Aorta (tissue), 5 donors: Measurements from ENCODE around the gene MACROH2A1. TPM values are rescaled to one million over a fixed set of nuclear protein-coding genes. Genes with fewer than 3 reads are reported as not detected.

Experiments
- ATAC-seq: fragments of 200-7000 bp; cut with Tn5 transposase; one replicate; pipeline ENCODE4 v1.9.1; 2022; ENCODE audit warnings: moderate library complexity; ENCODE audit not compliant: low FRiP score
- DNase-seq, 2 donors: peaks; one replicate each; pipeline ENCODE4 v3.0.0-alpha.2; 2020
- H3K27ac ChIP-seq, 2 donors: one replicate each; pipeline ENCODE4 v1.5.1; 2013; ENCODE audit warnings: low read length in 2 of 2, mild to moderate bottlenecking in 2 of 2, moderate library complexity in 2 of 2, control low read depth in 1 of 2, inconsistent platforms in 1 of 2, low read depth in 1 of 2
- H3K27me3 ChIP-seq, 2 donors: one replicate each; pipeline ENCODE4 v1.6.1; 2013; ENCODE audit warnings: control low read depth in 1 of 2, low read length in 1 of 2, mild to moderate bottlenecking in 1 of 2, moderate library complexity in 1 of 2; ENCODE audit not compliant: insufficient read depth in 2 of 2, control insufficient read depth in 1 of 2
- H3K36me3 ChIP-seq, 2 donors: one replicate each; pipeline ENCODE4 v1.6.1; 2013; ENCODE audit warnings: control low read depth in 1 of 2, low read length in 1 of 2, mild to moderate bottlenecking in 1 of 2; ENCODE audit not compliant: insufficient read depth in 2 of 2, control insufficient read depth in 1 of 2
- H3K4me1 ChIP-seq, 2 donors: one replicate each; pipeline ENCODE4 v1.6.1; 2013; ENCODE audit warnings: low read length in 2 of 2, control low read depth in 1 of 2, mild to moderate bottlenecking in 1 of 2, moderate library complexity in 1 of 2; ENCODE audit not compliant: insufficient read depth in 2 of 2, control insufficient read depth in 1 of 2
- H3K4me3 ChIP-seq, 2 donors: one replicate each; pipeline ENCODE4 v1.5.1; 2013; ENCODE audit warnings: low read length in 2 of 2, control low read depth in 1 of 2, mild to moderate bottlenecking in 1 of 2
- H3K9me3 ChIP-seq: one replicate; pipeline ENCODE4 v1.6.1; 2013; ENCODE audit warnings: mild to moderate bottlenecking, low read length; ENCODE audit not compliant: control insufficient read depth
- WGBS, 2 donors: extraction: QIAGEN DNeasy Blood & Tissue Kit; methylation state at CpG; one replicate each; pipeline ENCODE4 v1.1.7; 2013; 5-methylcytosine and 5-hydroxymethylcytosine counted together
- intact Hi-C, 2 donors: fragments of 100-400 bp; cut with DNase I; formaldehyde crosslinking; loops; one replicate each; pipeline versions ENCODE4 v1.14.2 to v1.15.0; 2022
- polyA plus RNA-seq, 2 donors: library from polyadenylated mRNA; stranded (reverse); fragments of 200-250 nt; gene quantifications; one replicate each; pipeline ENCODE4 v1.2.3, GENCODE V29; 2013
- total RNA-seq, 2 donors: library from RNA; stranded (reverse); fragmentation: NEBNext Ultra II Directional; extraction: Animal tissue kit (Norgen Biotek cat#: 25700); gene quantifications; one replicate each; pipeline ENCODE4 v1.2.1, GENCODE V29; 2021
- donor health status: healthy with polysubstance abuse.
- donor health status: Bipolar disorder and iron deficiency.
- donor health status: DM: no; HTN: no; CAD: no.
- donor health status: DM: no; HTN: no; CAD: no.
- donor health status: DM: yes; HTN: yes; CAD: no.

Gene MACROH2A1
- total and polyA plus RNA-seq, 4 donors: 79.6 to 113 (median 106) TPM

GRCh38 chr5:135347392-135347791, 51.6 kb downstream of the MACROH2A1 start:
- H3K4me3 ChIP-seq: no peak overlapping the region
- no peaks in the 10 kb centered on the region for H3K9me3 ChIP-seq
- intact Hi-C loops: no loop called here
- H3K4me1 ChIP-seq: no peaks in the 10 kb centered on the region
- WGBS, 2 donors: 92 to 94% methylated on average over 4 of the region's 4 CpGs
- H3K36me3 ChIP-seq: peaks cover 4 to 10% of the 10 kb centered on the region in 2 donors
- H3K27ac ChIP-seq: no peak overlapping the region
- no peak for ATAC-seq
- no peaks in the 10 kb centered on the region for H3K27me3 ChIP-seq
- peak in 1 of 2 donors; percentile 12 for DNase-seq

GRCh38 chr5:135345956-135346731, 52.9 kb downstream of the MACROH2A1 start:
- 89 to 92% methylated on average over 5 of the region's 5 CpGs for WGBS, 2 donors
- H3K4me1 ChIP-seq: no peaks in the 10 kb centered on the region
- peaks cover 4 to 10% of the 10 kb centered on the region in 2 donors for H3K36me3 ChIP-seq
- peak in 1 of 2 donors; percentile 32 for DNase-seq
- no peak overlapping the region for H3K27ac ChIP-seq
- intact Hi-C loops: no loop called here
- H3K9me3 ChIP-seq: no peaks in the 10 kb centered on the region
- ATAC-seq: no peak
- no peaks in the 10 kb centered on the region for H3K27me3 ChIP-seq
- H3K4me3 ChIP-seq: no peak overlapping the region

- H3K27me3 ChIP-seq: no peaks in the 10 kb centered on the region
- ATAC-seq (no peak), DNase-seq (no peak)
- H3K36me3 ChIP-seq: peaks cover 0 to 8% of the 10 kb centered on the region in 2 donors
- no peaks in the 10 kb centered on the region for H3K4me1 ChIP-seq
- H3K9me3 ChIP-seq: no peaks in the 10 kb centered on the region
- no peak overlapping the region for H3K4me3 ChIP-seq
- WGBS, 2 donors: 73 to 78% methylated on average over 3 of the region's 3 CpGs
- intact Hi-C loops: no loop called here
- no peak overlapping the region for H3K27ac ChIP-seq
Measured at GRCh38 chr5:135344349-135344748, 54.7 kb downstream of the MACROH2A1 start.

GRCh38 chr5:135343413-135343812, 55.6 kb downstream of the MACROH2A1 start:
- H3K4me1 ChIP-seq: no peaks in the 10 kb centered on the region
- 46 to 48% methylated on average over 10 of the region's 10 CpGs for WGBS, 2 donors
- peak in 1 of 2 donors; percentile 17 for DNase-seq
- ATAC-seq: no peak
- H3K9me3 ChIP-seq: no peaks in the 10 kb centered on the region
- H3K36me3 ChIP-seq: peaks cover 0 to 11% of the 10 kb centered on the region in 2 donors
- intact Hi-C loops: no loop called here
- H3K4me3 ChIP-seq: no peak overlapping the region
- no peak overlapping the region for H3K27ac ChIP-seq
- H3K27me3 ChIP-seq: no peaks in the 10 kb centered on the region

GRCh38 chr5:135342551-135342875, 56.5 kb downstream of the MACROH2A1 start:
- ATAC-seq (no peak), DNase-seq (no peak)
- WGBS, 2 donors: 94 to 95% methylated on average over 4 of the region's 4 CpGs
- Histone ChIP-seq H3K36me3 (peaks cover 0 to 11% of the 10 kb centered on the region in 2 donors), H3K27ac (no peak overlapping the region), H3K4me1 (no peaks in the 10 kb centered on the region), H3K4me3 (no peak overlapping the region), H3K9me3 (no peaks in the 10 kb centered on the region), H3K27me3 (no peaks in the 10 kb centered on the region)
- intact Hi-C loops: no loop called here

GRCh38 chr5:135341696-135342550, 57.1 kb downstream of the MACROH2A1 start:
- Histone ChIP-seq H3K9me3 (no peaks in the 10 kb centered on the region), H3K27me3 (no peaks in the 10 kb centered on the region), H3K4me1 (no peaks in the 10 kb centered on the region), H3K4me3 (no peak overlapping the region), H3K36me3 (peaks cover 0 to 13% of the 10 kb centered on the region in 2 donors), H3K27ac (no peak overlapping the region)
- 89 to 93% methylated on average over 7 of the region's 7 CpGs for WGBS, 2 donors
- ATAC-seq: no peak
- intact Hi-C loops: no loop called here
- no peak for DNase-seq

GRCh38 chr5:135341016-135341666, 57.9 kb downstream of the MACROH2A1 start:
- Histone ChIP-seq H3K27ac (no peak overlapping the region), H3K27me3 (no peaks in the 10 kb centered on the region), H3K4me1 (no peaks in the 10 kb centered on the region), H3K36me3 (peaks cover 0 to 15% of the 10 kb centered on the region in 2 donors), H3K4me3 (no peak overlapping the region), H3K9me3 (no peaks in the 10 kb centered on the region)
- intact Hi-C loops: no loop called here
- ATAC-seq (no peak), DNase-seq (peak in 1 of 2 donors; percentile 31)
- 79 to 88% methylated on average over 5 of the region's 5 CpGs for WGBS, 2 donors

GRCh38 chr5:135340568-135340967, 58.5 kb downstream of the MACROH2A1 start:
- H3K27ac ChIP-seq: no peak overlapping the region
- no peak overlapping the region for H3K4me3 ChIP-seq
- H3K27me3 ChIP-seq: no peaks in the 10 kb centered on the region
- WGBS, 2 donors: 64 to 71% methylated on average over 2 of the region's 2 CpGs
- intact Hi-C loops: no loop called here
- ATAC-seq: no peak
- peak in 1 of 2 donors; percentile 21 for DNase-seq
- H3K9me3 ChIP-seq: no peaks in the 10 kb centered on the region
- no peaks in the 10 kb centered on the region for H3K4me1 ChIP-seq
- H3K36me3 ChIP-seq: peaks cover 0 to 15% of the 10 kb centered on the region in 2 donors
